Activated T-helper 2 cell treated with anti-CD3 and anti-CD28 coated beads, Interferon-gamma antibody, Interleukin-2, Interleukin-4, amounts not matched to agents 10 μg/mL and 5 μg/mL and 100 μg/mL, durations not matched to agents 14 hours and 24 hours and 36 hours (primary cell): ENCODE results near the gene C19orf25. TPM values are rescaled to one million over a fixed set of nuclear protein-coding genes. Genes with fewer than 3 reads are reported as not detected.
"Not testable (repeated sequence)": the region's sequence is repeated elsewhere in the genome, so short reads cannot be mapped to it uniquely, and the experiment has no call there.

Source experiments
- DNase-seq: peaks from one replicate; pipeline ENCODE4 v3.0.0; 2021; ENCODE audit warnings: low spot score
- H3K27ac Mint-ChIP-seq: one replicate; pipeline ENCODE4 v1.8.0; 2021; ENCODE audit warnings: mixed read lengths
- H3K27me3 Mint-ChIP-seq: one replicate; pipeline ENCODE4 v1.8.0; 2021; ENCODE audit warnings: low read depth, mixed read lengths
- H3K36me3 Mint-ChIP-seq: one replicate; pipeline ENCODE4 v1.8.0; 2021; ENCODE audit warnings: low read depth, mixed read lengths
- H3K4me1 Mint-ChIP-seq: one replicate; pipeline ENCODE4 v1.8.0; 2021; ENCODE audit warnings: low read depth, mixed read lengths
- H3K4me3 Mint-ChIP-seq: one replicate; pipeline ENCODE4 v1.8.0; 2021; ENCODE audit warnings: low read depth, mild to moderate bottlenecking, moderate library complexity, mixed read lengths
- H3K9me3 Mint-ChIP-seq: one replicate; pipeline ENCODE4 v1.8.0; 2021; ENCODE audit warnings: mixed read lengths
- intact Hi-C: fragments of 100-400 bp; cut with micrococcal nuclease; formaldehyde crosslinking; loops from one replicate; pipeline ENCODE4 v1.15.1; 2023
- total RNA-seq: library from RNA; stranded (reverse); gene quantifications from 2 replicates; pipeline ENCODE4 v1.2.3, GENCODE V29; 2022

C19orf25 gene
- total RNA-seq, 1 donor from 2014 or later, result 33.0 TPM

DNA sequence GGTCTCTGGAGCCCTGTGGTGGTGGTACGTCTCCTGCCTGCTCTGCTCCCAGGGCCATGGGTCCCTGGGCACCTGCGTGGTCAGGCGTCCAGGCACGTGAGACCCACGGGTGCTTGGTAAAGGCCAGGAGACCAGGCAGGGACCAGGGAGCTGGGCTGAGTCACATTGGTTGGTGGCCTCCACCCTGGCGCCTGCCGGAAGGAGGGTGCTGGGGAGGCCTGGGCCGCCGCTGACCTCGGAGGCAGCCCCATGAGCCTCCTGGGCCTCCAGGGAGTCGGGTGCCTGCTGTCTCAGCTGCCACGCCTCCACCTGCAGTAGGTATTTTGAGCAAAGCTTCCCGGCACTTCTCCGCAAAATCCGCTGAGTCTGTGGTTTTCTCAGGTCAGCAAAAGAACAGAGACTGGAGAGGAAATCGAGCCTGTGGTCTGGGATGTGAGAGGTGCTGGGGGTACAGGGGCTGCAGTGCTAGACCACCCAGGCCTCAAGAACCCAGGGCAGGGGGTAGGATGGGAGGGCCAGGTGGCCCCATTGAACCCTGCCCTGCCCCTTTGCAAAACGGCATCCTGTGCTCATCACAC, 41.3 kb upstream of the C19orf25 start:
- no peak overlapping the region for H3K27ac Mint-ChIP-seq
- no peak for DNase-seq
- peaks cover 12% of the 10 kb centered on the region for H3K27me3 Mint-ChIP-seq
- H3K4me1 Mint-ChIP-seq, result peaks cover 1% of the 10 kb centered on the region
- H3K36me3 Mint-ChIP-seq, result no peaks in the 10 kb centered on the region
- no peak overlapping the region for H3K4me3 Mint-ChIP-seq
- no peaks in the 10 kb centered on the region for H3K9me3 Mint-ChIP-seq
- intact Hi-C loops, result no loop called here

DNA sequence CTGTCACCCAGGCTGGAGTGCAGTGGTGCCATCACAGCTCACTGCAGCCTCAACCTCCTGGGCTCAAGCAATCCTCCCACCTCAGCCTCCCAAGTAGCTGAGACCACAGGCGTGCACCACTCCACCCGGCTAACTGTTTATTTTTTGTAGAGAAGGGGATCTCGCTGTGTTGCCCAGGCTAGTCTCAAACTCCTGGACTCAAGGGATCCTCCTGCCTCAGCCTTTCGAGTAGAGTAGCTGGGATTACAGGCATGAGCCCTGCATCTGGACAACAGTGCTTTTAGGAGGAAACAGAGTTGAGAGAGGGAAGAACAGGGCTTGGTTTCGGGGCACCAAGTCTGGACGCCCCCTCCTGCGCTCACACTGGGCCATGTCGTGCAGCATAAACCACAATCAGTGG, 40.8 kb upstream of the C19orf25 start:
- not testable (repeated sequence) for H3K4me3 Mint-ChIP-seq, H3K36me3 Mint-ChIP-seq, DNase-seq, H3K9me3 Mint-ChIP-seq, H3K4me1 Mint-ChIP-seq, H3K27me3 Mint-ChIP-seq, H3K27ac Mint-ChIP-seq
- intact Hi-C loops, result loop anchor here (10.0 kb wide), 2 partner anchors 75 to 245 kb away; partner anchors contain the start of gene FAM174C

DNA sequence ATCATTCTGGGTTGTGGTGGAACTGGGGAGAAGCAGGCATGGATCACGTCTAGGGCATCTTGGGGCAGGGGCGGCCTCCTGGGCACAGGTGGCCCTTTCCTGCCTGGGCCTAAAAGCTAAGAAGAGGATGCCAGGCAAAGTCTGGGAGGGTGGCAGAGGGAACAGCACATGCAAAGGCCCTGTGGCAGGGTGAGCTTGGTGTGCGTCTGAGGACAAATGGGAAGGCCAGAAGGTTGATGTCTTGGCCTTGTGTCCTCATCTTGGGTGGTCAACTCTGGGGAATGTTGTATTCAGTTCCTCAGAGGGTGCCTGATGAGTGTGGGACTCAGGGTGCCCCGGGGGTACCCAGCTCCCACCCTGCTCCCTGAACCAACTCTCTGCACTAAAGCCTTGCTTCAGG, 39.5 kb upstream of the C19orf25 start:
- Mint-ChIP-seq H3K27ac (no peak overlapping the region), H3K4me3 (no peak overlapping the region), H3K9me3 (no peaks in the 10 kb centered on the region), H3K4me1 (no peaks in the 10 kb centered on the region), H3K36me3 (no peaks in the 10 kb centered on the region), H3K27me3 (peaks cover 4% of the 10 kb centered on the region)
- intact Hi-C loops, result loop anchor here (10.0 kb wide), 2 partner anchors 74 to 244 kb away; partner anchors contain the start of gene FAM174C
- DNase-seq, result no peak

DNA sequence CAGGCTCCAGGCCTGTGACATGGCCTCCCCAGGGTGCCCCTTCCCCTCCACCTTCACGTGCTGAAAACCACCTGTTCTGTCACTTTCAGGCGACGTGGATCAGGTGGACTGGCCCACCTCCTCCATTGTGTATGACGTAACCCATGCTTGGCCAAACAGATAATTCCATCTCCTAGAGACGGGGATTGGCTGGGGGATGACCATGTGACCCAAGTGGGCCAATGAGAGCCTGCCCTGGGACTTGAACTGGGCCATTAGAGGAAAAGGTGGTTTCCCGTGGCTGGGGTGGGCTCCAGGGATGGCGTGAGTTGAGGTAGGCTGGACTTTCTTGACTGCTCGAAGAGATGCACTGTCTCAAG, 37.4 kb upstream of the C19orf25 start:
- H3K36me3 Mint-ChIP-seq, result no peaks in the 10 kb centered on the region
- intact Hi-C loops, result loop anchor here (10.0 kb wide), 2 partner anchors 72 to 242 kb away; partner anchors contain the start of gene FAM174C
- no peak for DNase-seq
- H3K4me3 Mint-ChIP-seq, result no peak overlapping the region
- no peak overlapping the region for H3K27ac Mint-ChIP-seq
- H3K27me3 Mint-ChIP-seq, result peaks cover 1% of the 10 kb centered on the region
- no peaks in the 10 kb centered on the region for H3K9me3 Mint-ChIP-seq
- H3K4me1 Mint-ChIP-seq, result peaks cover 5% of the 10 kb centered on the region

DNA sequence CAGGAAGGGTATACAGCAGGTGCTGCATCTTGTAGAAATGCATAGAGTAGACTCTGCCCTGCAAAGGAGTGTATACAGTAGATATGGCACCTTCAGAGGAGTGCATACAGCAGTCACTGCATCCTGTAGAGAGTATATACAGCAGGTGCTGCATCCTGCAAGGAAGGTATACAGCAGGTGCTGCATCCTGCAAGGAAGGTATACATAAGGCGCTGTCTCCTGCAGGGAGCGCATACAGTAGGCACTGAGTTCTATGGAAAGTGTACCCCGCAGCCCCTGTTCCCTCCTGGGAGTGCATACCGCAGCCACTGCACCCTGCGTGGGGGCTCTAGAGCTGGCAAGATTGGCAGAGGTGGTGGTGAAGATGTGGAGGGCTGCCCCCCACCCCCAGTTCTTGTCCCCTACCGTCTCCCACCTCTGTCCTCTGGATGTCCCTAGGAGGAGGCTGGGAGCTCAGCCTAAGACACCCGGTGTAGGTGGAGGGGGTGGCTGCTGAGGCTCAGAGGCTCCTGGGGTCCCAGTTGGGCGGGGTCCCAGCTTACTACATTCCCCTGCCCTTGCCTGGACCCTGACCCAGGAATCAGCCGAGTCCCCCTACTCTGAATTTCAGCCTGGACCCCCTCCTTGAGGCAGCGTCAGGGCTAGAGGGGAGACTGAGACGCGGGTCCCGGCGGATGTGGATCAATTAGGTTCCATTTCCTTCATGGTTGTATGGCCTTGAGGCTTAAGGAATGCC, 36.1 kb upstream of the C19orf25 start:
- DNase-seq, result no peak
- Mint-ChIP-seq H3K27ac (no peak overlapping the region), H3K9me3 (no peaks in the 10 kb centered on the region), H3K27me3 (peaks cover 4% of the 10 kb centered on the region), H3K4me3 (no peak overlapping the region), H3K36me3 (no peaks in the 10 kb centered on the region), H3K4me1 (peaks cover 5% of the 10 kb centered on the region)
- intact Hi-C loops, result loop anchor here (5.0 to 10.0 kb wide), 3 partner anchors 43 to 240 kb away; partner anchors contain the start of gene FAM174C

DNA sequence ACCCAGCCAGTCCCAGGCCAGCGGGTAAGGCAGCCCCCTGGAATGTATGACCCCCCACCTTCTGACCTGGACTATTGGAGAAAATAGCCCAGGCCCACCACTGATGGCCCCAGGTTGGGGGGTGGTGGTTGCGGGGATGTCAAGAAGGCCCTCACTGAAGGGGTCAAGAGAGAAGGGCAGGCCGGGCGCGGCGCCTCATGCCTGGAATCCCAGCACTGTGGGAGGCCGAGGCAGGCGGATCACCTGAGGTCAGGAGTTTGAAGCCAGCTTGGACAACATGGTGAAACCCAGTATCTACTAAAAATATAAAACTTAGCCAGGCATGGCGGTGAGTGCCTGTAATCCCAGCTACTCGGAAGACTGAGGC, 35.3 kb upstream of the C19orf25 start:
- H3K27me3 Mint-ChIP-seq, result peaks cover 7% of the 10 kb centered on the region
- no peak for DNase-seq
- no peak overlapping the region for H3K4me3 Mint-ChIP-seq
- H3K4me1 Mint-ChIP-seq, result peaks cover 8% of the 10 kb centered on the region
- intact Hi-C loops, result loop anchor here (5.0 to 10.0 kb wide), 3 partner anchors 42 to 239 kb away; partner anchors contain the start of gene FAM174C
- H3K27ac Mint-ChIP-seq, result no peak overlapping the region
- no peaks in the 10 kb centered on the region for H3K36me3 Mint-ChIP-seq
- no peaks in the 10 kb centered on the region for H3K9me3 Mint-ChIP-seq

DNA sequence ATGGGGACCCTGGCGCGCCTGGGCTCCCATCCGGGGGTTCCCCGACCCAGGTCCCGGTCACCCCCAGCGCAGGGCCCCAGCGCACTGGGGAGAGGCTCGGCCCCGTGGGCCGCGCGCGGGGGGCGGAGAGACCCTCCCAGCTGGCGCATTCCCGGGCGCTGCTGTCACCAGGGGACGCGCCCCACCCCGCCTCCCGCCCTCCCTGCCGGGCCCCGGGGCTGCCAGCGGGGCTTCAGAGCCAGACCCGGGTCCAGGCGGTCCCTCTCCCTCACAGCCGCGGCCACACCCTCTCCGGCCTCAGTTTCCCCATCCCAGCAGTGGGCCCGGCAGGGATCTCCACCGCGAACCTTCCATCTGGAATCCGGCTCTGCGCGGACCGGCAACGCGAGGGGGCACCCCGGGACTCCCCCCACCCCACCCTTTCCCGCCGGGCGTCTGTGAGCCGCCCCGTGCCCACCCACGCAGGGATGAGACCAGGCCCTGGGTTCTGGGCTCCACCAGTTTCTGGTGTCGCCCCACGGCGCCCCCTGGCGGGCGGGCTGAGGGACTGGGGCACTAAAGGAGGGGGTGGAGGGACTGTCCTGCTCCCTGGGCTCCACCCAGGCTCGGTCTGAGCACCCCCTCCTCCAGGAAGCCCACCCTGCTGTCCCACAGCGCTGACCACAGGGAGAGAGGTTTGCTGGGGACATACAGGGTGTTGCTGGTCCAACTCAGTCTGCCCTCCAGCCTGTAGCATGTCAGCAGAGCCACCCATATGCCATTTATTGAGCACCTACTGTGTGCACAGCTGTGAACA, 34.7 kb upstream of the C19orf25 start:
- no peaks in the 10 kb centered on the region for H3K9me3 Mint-ChIP-seq
- peaks cover 7% of the 10 kb centered on the region for H3K27me3 Mint-ChIP-seq
- H3K4me3 Mint-ChIP-seq, result peak overlapping the region; percentile 21
- peak; percentile 54 for DNase-seq
- H3K4me1 Mint-ChIP-seq, result peaks cover 8% of the 10 kb centered on the region
- no peaks in the 10 kb centered on the region for H3K36me3 Mint-ChIP-seq
- no peak overlapping the region for H3K27ac Mint-ChIP-seq
- intact Hi-C loops, result loop anchor here (5.0 to 10.0 kb wide), 3 partner anchors 41 to 239 kb away; partner anchors contain the start of gene FAM174C

DNA sequence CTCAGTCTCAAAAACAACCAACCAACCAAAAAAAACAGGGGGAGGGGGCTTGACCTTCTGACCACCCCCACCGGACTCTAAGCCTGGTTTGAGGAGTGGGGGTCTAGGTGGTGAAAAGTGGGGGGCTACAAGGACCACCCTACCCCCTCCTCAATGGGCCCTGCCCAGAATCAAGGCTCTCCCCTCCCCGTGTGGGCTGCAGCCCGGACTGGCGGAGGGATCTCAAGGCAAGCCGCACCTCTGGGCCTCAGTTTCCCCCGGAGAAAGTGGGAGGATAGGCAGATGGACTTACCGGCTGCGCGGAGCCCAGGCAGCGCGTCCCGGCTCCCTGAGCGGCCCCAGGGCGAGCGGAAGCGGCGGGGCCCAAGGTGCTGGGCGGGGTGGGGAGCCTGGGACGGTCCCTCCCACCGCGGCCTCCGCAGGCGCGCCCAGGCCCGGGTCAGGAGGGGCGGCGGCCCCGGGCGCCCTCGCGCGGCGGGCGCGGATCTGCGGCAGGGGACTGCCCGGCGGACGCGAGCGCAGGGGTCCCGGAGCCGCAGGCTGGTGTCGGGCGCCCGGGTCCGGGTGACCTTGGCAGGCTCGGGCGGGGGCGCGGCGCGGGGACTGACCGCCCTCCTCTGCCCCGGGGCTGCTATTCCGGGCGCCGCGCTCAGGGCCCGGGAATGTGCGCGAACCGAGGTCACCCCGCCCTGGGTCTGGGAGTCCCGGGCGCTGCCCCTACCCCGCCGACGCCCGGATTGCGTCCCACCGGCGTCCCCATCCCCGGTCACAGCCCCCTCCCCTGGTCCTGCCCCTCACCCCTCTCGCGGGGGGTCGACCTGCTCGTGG, 33.9 kb upstream of the C19orf25 start, which contains the start of gene ADAMTSL5:
TSS of gene ADAMTSL5 (minus strand) at position 349 of the 828 bp plus-strand sequence. CDS start 2,076 bp downstream, outside the sequence.
- intact Hi-C loops, result loop anchor here (5.0 to 10.0 kb wide), 3 partner anchors 41 to 238 kb away; partner anchors contain the start of gene FAM174C
- Mint-ChIP-seq H3K27me3 (peaks cover 7% of the 10 kb centered on the region), H3K4me3 (peak within 1 kb of the TSS; percentile 74), H3K4me1 (peaks cover 9% of the 10 kb centered on the region), H3K27ac (no peak within 1 kb of the TSS), H3K36me3 (peaks cover 1% of the 10 kb centered on the region), H3K9me3 (no peaks in the 10 kb centered on the region)
- peak; percentile 65 for DNase-seq

DNA sequence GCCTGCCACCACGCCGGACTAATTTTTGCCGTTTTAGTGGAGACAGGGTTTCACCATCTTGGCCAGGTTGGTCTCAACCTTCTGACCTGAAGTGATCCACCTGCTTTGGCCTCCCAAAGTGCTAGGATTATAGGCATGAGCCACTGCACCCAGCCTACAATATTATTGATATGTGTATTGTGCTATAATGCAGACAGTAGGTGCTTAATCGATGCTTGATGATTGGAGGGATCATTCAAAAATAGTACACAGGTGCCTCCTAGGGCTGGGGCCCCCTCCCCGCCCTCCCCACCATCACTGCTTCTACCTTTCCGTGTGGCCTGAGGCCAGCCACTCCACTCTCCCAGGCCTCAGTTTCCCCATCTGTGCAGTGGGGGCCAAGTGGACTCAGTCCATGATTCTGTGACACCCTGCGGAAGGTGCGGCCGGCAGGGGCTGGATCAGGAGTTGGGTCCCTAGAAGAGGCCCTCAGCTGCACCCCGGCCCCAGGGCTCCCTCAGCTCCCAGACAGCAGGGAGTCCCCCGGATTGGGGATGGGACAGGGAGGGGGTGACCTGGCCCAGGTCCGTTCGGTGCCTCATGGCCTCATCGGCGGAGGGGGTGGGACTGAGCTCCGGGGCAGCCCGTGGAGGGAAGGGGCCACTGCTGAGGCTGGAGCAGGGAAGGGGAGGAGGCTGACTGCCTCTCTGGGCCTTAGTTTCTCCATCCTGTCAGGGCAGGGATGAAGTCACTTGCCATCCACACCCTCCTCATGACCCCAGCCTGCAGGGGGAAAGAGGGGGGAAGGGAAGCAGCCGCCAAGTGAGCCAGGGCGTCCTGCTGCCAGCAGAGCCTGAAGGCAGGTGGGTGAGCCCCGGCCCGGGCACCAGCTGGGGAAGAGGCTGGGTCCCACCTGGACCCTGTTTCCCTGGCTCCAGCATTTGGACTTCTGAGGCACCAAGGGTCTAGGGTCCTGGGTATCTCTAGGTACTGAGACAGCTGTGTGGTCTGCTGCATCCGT, 32.6 kb upstream of the C19orf25 start:
- Mint-ChIP-seq H3K27ac (no peak overlapping the region), H3K27me3 (peaks cover 7% of the 10 kb centered on the region), H3K9me3 (no peaks in the 10 kb centered on the region), H3K4me1 (peaks cover 13% of the 10 kb centered on the region), H3K4me3 (peak overlapping the region; percentile 74), H3K36me3 (peaks cover 3% of the 10 kb centered on the region)
- intact Hi-C loops, result loop anchor here (5.0 to 10.0 kb wide), 3 partner anchors 39 to 237 kb away; partner anchors contain the start of gene FAM174C
- no peak for DNase-seq

DNA sequence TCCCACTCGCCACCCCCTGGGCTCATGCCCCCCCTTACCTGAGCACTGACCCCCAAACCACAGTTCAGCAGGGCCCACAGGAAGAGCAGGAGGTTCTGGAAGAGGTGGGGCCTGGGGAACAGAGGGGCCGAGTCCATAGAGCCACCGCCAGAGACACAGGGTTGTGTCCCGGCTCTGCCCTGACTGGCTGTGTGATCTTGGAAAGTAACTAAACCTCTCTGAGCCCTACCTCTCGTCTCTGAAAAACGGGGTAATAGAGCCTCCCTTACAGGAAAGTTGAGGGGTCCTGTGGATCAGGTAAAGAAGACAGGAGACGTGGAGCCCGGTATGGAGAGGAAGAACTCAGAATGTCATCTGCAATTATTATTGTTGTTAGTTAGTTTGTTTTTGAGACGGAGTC, 31.8 kb upstream of the C19orf25 start:
- H3K4me3 Mint-ChIP-seq, result peak overlapping the region; percentile 2
- peaks cover 15% of the 10 kb centered on the region for H3K4me1 Mint-ChIP-seq
- H3K36me3 Mint-ChIP-seq, result peaks cover 3% of the 10 kb centered on the region
- no peak overlapping the region for H3K27ac Mint-ChIP-seq
- intact Hi-C loops, result loop anchor here (5.0 to 10.0 kb wide), 3 partner anchors 39 to 236 kb away; partner anchors contain the start of gene FAM174C
- H3K27me3 Mint-ChIP-seq, result peaks cover 7% of the 10 kb centered on the region
- no peak for DNase-seq
- no peaks in the 10 kb centered on the region for H3K9me3 Mint-ChIP-seq

DNA sequence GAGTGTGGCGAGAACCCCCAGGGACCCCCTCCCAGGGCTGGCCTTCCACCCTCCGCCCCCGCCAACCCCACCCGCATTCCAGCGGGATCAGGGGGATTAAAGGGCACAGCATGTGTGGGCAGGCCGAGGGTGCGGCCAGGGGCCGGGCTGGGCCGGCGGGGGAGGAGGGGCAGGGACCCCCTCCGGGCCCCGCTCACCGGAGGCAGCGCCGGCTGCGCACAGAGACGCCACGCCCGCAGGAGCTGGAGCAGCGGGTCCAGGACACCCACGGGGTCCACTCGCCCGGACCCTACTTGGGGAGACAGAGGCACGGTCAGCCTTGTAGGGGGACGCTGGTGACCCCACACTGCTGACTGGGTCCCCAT, 31.4 kb upstream of the C19orf25 start:
- H3K27me3 Mint-ChIP-seq, result peaks cover 7% of the 10 kb centered on the region
- H3K36me3 Mint-ChIP-seq, result peaks cover 3% of the 10 kb centered on the region
- peaks cover 15% of the 10 kb centered on the region for H3K4me1 Mint-ChIP-seq
- no peak overlapping the region for H3K4me3 Mint-ChIP-seq
- intact Hi-C loops, result loop anchor here (5.0 to 10.0 kb wide), 3 partner anchors 38 to 236 kb away; partner anchors contain the start of gene FAM174C
- no peak overlapping the region for H3K27ac Mint-ChIP-seq
- no peak for DNase-seq
- no peaks in the 10 kb centered on the region for H3K9me3 Mint-ChIP-seq
